Astrocyte (in vitro differentiated cells and primary cell): ENCODE data around the gene PCSK2.

Experiments used
- CTCF ChIP-seq: IDR thresholded peaks from 2 replicates; pipeline ENCODE4 v1.5.1; 2011; ENCODE audit warnings: low read depth, mild to moderate bottlenecking, inconsistent platforms, low read length, moderate library complexity; ENCODE audit not compliant: insufficient read depth
- EZH2 ChIP-seq: IDR thresholded peaks from 2 replicates; pipeline ENCODE4 v1.6.1; 2012; ENCODE audit warnings: mild to moderate bottlenecking, low read length, inconsistent platforms; ENCODE audit not compliant: insufficient read depth

- TF ChIP-seq CTCF (no peak), EZH2 (no peak)
These were observed 236.9 kb downstream of the PCSK2 start for GRCh38 chr20:17463711-17464110.
